Astrocyte (in vitro differentiated cells and primary cell): Measurements from ENCODE around the gene GTPBP6. TPM values are rescaled to one million over a fixed set of nuclear protein-coding genes. Genes with fewer than 3 reads are reported as not detected.
"Not testable (repeated sequence)": the region's sequence is repeated elsewhere in the genome, so short reads cannot be mapped to it uniquely, and the experiment has no call there.

Experiments used
- DNase-seq: peaks from one replicate; pipeline ENCODE4 v3.0.0-alpha.2; 2010; ENCODE audit warnings: low read depth
- FAIRE-seq: peaks from 2 replicates; lab custom pipeline; 2011; peaks lifted over from hg19 to GRCh38; lab: Jason Lieb, UNC
- H2AFZ ChIP-seq: 2 replicates; pipeline ENCODE4 v1.6.0; 2012; ENCODE audit warnings: low read depth, low read length, inconsistent platforms
- H3K27ac ChIP-seq: 2 replicates; pipeline ENCODE4 v1.5.1; 2011; ENCODE audit warnings: low read depth, low read length, inconsistent platforms
- H3K27me3 ChIP-seq: 2 replicates; pipeline ENCODE4 v1.6.0; 2011; ENCODE audit warnings: low read length, inconsistent platforms; ENCODE audit not compliant: insufficient read depth
- H3K36me3 ChIP-seq: 2 replicates; pipeline ENCODE4 v1.5.1; 2011; ENCODE audit warnings: low read length, inconsistent platforms; ENCODE audit not compliant: insufficient read depth
- H3K4me1 ChIP-seq: 2 replicates; pipeline ENCODE4 v1.5.1; 2011; ENCODE audit warnings: low read length, inconsistent platforms; ENCODE audit not compliant: insufficient read depth
- H3K4me2 ChIP-seq: 2 replicates; pipeline ENCODE4 v1.6.0; 2012; ENCODE audit warnings: low read length, inconsistent platforms
- H3K4me3 ChIP-seq: 2 replicates; pipeline ENCODE4 v1.5.1; 2011; ENCODE audit warnings: low read depth, mild to moderate bottlenecking, low read length, inconsistent platforms; ENCODE audit not compliant: insufficient read depth
- H3K79me2 ChIP-seq: 2 replicates; pipeline ENCODE4 v1.6.0; 2012; ENCODE audit warnings: mild to moderate bottlenecking, low read length, inconsistent platforms; ENCODE audit not compliant: insufficient read depth
- H3K9ac ChIP-seq: 2 replicates; pipeline ENCODE4 v1.6.0; 2012; ENCODE audit warnings: mild to moderate bottlenecking, low read length, inconsistent platforms
- H3K9me3 ChIP-seq: 2 replicates; pipeline ENCODE4 v1.5.1; 2012; ENCODE audit warnings: low read depth, mild to moderate bottlenecking, low read length, inconsistent platforms; ENCODE audit not compliant: insufficient read depth
- H4K20me1 ChIP-seq: 2 replicates; pipeline ENCODE4 v1.6.0; 2012; ENCODE audit warnings: low read length, inconsistent platforms; ENCODE audit not compliant: insufficient read depth
- H3K27ac Mint-ChIP-seq: one replicate; pipeline ENCODE4 v1.8.0; 2021; ENCODE audit warnings: mild to moderate bottlenecking, mixed read lengths; ENCODE audit not compliant: unreplicated experiment
- H3K27me3 Mint-ChIP-seq: one replicate; pipeline ENCODE4 v1.8.0; 2021; ENCODE audit warnings: low read depth, mixed read lengths; ENCODE audit not compliant: unreplicated experiment
- H3K36me3 Mint-ChIP-seq: one replicate; pipeline ENCODE4 v1.8.0; 2021; ENCODE audit warnings: low read depth, mixed read lengths; ENCODE audit not compliant: unreplicated experiment
- H3K4me1 Mint-ChIP-seq: one replicate; pipeline ENCODE4 v1.8.0; 2021; ENCODE audit warnings: low read depth, mixed read lengths; ENCODE audit not compliant: unreplicated experiment
- H3K4me3 Mint-ChIP-seq: one replicate; pipeline ENCODE4 v1.8.0; 2021; ENCODE audit warnings: mild to moderate bottlenecking, moderate library complexity, mixed read lengths; ENCODE audit not compliant: unreplicated experiment
- H3K9me3 Mint-ChIP-seq: one replicate; pipeline ENCODE4 v1.8.0; 2021; ENCODE audit warnings: mild to moderate bottlenecking, mixed read lengths; ENCODE audit not compliant: unreplicated experiment
- CTCF ChIP-seq: IDR thresholded peaks from 2 replicates; pipeline ENCODE4 v1.5.1; 2011; ENCODE audit warnings: low read depth, mild to moderate bottlenecking, inconsistent platforms, low read length, moderate library complexity; ENCODE audit not compliant: insufficient read depth
- EZH2 ChIP-seq: IDR thresholded peaks from 2 replicates; pipeline ENCODE4 v1.6.1; 2012; ENCODE audit warnings: mild to moderate bottlenecking, low read length, inconsistent platforms; ENCODE audit not compliant: insufficient read depth
- total RNA-seq: library from RNA; stranded (reverse); gene quantifications from 2 replicates; pipeline ENCODE4 v1.2.1, GENCODE V29; 2021

GTPBP6 gene
- total RNA-seq, 1 donor from 2014 or later: 30.5 TPM

- Mint-ChIP-seq H3K27ac (no peak overlapping the region), H3K4me3 (no peak overlapping the region), H3K36me3 (peaks cover 12% of the 10 kb centered on the region), H3K9me3 (no peaks in the 10 kb centered on the region), H3K27me3 (no peaks in the 10 kb centered on the region), H3K4me1 (no peaks in the 10 kb centered on the region)
- Histone ChIP-seq H3K36me3 (peaks cover 9% of the 10 kb centered on the region), H3K4me2 (no peak overlapping the region), H3K9ac (no peak overlapping the region), H2AFZ (no peak overlapping the region), H3K9me3 (no peaks in the 10 kb centered on the region), H3K27me3 (no peaks in the 10 kb centered on the region), H3K4me1 (no peaks in the 10 kb centered on the region), H3K27ac (no peak overlapping the region), H4K20me1 (no peaks in the 10 kb centered on the region), H3K79me2 (no peaks in the 10 kb centered on the region), H3K4me3 (no peak overlapping the region)
- no peak for TF ChIP-seq CTCF
- TF ChIP-seq EZH2: no peak
- FAIRE-seq (no peak), DNase-seq (no peak)
Observed at GRCh38 chrX:287670-288069, 30.9 kb downstream of the GTPBP6 start.

GRCh38 chrX:285076-285677 lies 33.4 kb downstream of the GTPBP6 start:
- Histone ChIP-seq H3K36me3 (peaks cover 9% of the 10 kb centered on the region), H3K4me3 (no peak overlapping the region), H2AFZ (no peak overlapping the region), H4K20me1 (no peaks in the 10 kb centered on the region), H3K4me1 (no peaks in the 10 kb centered on the region), H3K27me3 (no peaks in the 10 kb centered on the region), H3K4me2 (no peak overlapping the region), H3K27ac (no peak overlapping the region), H3K9ac (no peak overlapping the region), H3K79me2 (no peaks in the 10 kb centered on the region), H3K9me3 (no peaks in the 10 kb centered on the region)
- FAIRE-seq (no peak), DNase-seq (no peak)
- Mint-ChIP-seq H3K4me1 (no peaks in the 10 kb centered on the region), H3K36me3 (peaks cover 2% of the 10 kb centered on the region), H3K9me3 (no peaks in the 10 kb centered on the region), H3K4me3 (no peak overlapping the region), H3K27ac (no peak overlapping the region), H3K27me3 (no peaks in the 10 kb centered on the region)
- TF ChIP-seq EZH2 (no peak), CTCF (no peak)

- H3K4me2 ChIP-seq: peak overlapping the region; percentile 98
- no peaks in the 10 kb centered on the region for H3K27me3 Mint-ChIP-seq
- peak overlapping the region; percentile 26 for H3K27ac Mint-ChIP-seq
- peaks cover under 1% of the 10 kb centered on the region for H3K36me3 Mint-ChIP-seq
- no peaks in the 10 kb centered on the region for H3K79me2 ChIP-seq
- peak overlapping the region; percentile 87 for H3K9ac ChIP-seq
- peak overlapping the region; percentile 85 for H2AFZ ChIP-seq
- H3K9me3 Mint-ChIP-seq: no peaks in the 10 kb centered on the region
- FAIRE-seq (no peak), DNase-seq (peak; percentile 78)
- H3K4me3 Mint-ChIP-seq: peak overlapping the region; percentile 91
- peak overlapping the region; percentile 81 for H3K4me3 ChIP-seq
- TF ChIP-seq EZH2 (no peak), CTCF (no peak)
- H3K4me1 Mint-ChIP-seq: peaks cover 6% of the 10 kb centered on the region
- peak overlapping the region; percentile 58 for H3K27ac ChIP-seq
- H3K36me3 ChIP-seq: peaks cover 9% of the 10 kb centered on the region
- no peaks in the 10 kb centered on the region for H3K4me1 ChIP-seq
- no peaks in the 10 kb centered on the region for H4K20me1 ChIP-seq
- no peaks in the 10 kb centered on the region for H3K27me3 ChIP-seq
- no peaks in the 10 kb centered on the region for H3K9me3 ChIP-seq
Observed at GRCh38 chrX:283115-283845, 35.3 kb downstream of the GTPBP6 start.

- not testable (repeated sequence) for H3K79me2 ChIP-seq, H3K4me3 ChIP-seq, H3K27me3 Mint-ChIP-seq, H2AFZ ChIP-seq, FAIRE-seq, H3K4me1 ChIP-seq, H3K27me3 ChIP-seq, H4K20me1 ChIP-seq, H3K27ac Mint-ChIP-seq, H3K9ac ChIP-seq, H3K36me3 Mint-ChIP-seq, H3K4me1 Mint-ChIP-seq, H3K9me3 Mint-ChIP-seq, DNase-seq, H3K27ac ChIP-seq, H3K36me3 ChIP-seq, H3K9me3 ChIP-seq
- H3K4me2 ChIP-seq: peak overlapping the region; percentile 77
- H3K4me3 Mint-ChIP-seq: peak overlapping the region; percentile 88
Observed at GRCh38 chrX:282000-282681, 36.5 kb downstream of the GTPBP6 start.
